ENCODE data around the gene SUSD6.

Gene SUSD6

DNA sequence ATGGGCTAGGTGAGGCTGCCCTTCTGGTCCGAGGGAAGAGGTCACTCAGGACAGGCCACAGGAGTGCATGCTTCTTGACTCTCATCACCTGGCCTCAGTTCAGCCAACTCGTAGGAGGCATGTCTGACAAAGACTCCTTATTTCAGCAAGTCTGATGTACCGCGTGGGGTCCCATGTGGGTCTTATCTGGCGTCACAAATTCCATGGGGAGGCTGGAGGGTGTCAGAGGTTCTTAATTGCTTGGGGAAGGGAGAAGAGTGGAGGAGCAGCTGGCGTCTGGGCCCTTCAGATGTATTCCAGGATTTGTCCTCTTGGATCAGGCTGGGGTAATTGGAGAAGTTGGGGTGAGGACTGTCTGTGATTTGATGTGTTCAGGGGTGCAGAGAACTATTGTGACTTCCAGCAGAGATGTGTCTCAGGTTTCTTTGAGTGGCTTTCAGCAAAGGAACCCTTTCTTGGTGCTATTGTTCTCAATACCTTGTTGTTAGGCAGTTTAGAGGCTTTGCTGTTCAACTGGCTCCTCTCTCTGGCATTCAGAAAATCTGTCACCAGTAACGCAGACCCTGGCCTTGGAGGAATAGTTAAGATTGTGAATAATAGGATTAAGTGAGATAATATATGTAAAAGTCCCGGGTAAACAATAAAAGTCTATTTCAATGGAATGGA, 60.1 kb downstream of the SUSD6 start:
- Mint-ChIP-seq H3K27ac (peak overlapping the region; percentile 88), H3K4me3 (no peak overlapping the region), H3K36me3 (peaks cover 15% of the 10 kb centered on the region), H3K9me3 (peaks cover 5% of the 10 kb centered on the region), H3K4me1 (peaks cover 81% of the 10 kb centered on the region), H3K27me3 (no peaks in the 10 kb centered on the region)
- ATAC-seq (ENCODE audit: low read depth) = no peak
- DNase-seq (ENCODE audit: low spot score in 2 of 2) = no peak

DNA sequence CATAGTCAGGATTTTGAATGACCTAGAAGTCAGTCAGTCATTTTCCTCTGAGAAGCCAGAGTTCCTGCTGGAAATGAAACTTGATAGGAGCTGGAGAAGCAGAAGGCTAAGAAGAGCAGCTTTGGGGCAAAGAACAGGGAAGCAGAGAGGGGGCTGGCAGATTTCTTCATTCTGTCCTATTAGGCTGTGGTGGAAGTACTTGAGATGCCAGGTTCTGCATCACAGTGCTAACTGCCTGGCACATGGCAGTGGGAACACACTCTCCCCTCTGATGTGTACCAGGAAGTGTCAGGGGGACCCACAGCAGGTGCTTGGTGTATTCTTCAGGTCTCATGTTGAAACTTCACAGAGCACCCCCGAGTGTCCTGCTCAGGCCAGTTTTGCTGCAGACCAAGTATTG, 61.0 kb downstream of the SUSD6 start:
- no peaks in the 10 kb centered on the region for H3K27me3 Mint-ChIP-seq
- peaks cover 80% of the 10 kb centered on the region for H3K4me1 Mint-ChIP-seq
- H3K36me3 Mint-ChIP-seq = peaks cover 16% of the 10 kb centered on the region
- peaks cover 3% of the 10 kb centered on the region for H3K9me3 Mint-ChIP-seq
- ATAC-seq (ENCODE audit: low read depth) (no peak), DNase-seq (ENCODE audit: low spot score in 2 of 2) (no peak)
- H3K27ac Mint-ChIP-seq = peak overlapping the region; percentile 88
- no peak overlapping the region for H3K4me3 Mint-ChIP-seq

DNA sequence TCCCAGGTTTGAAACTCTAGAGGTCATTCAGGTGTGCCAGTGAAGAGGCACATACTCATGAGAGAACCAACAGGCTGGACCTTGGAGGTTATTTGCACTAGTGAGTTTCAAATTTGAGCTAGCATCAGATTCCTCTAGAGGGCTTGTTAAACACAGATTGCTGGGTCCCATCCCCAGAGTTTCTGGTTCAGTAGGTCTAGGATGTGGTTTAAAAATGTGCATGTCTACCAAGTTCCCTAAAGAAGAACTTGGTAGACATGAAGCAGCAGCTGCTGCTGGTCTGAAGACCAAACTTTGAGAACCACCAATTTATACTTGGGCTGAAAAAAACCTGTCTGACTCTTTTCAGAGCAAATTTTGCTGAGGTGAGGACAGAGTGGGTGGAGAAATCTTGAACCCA, 61.7 kb downstream of the SUSD6 start:
- Mint-ChIP-seq H3K9me3 (no peaks in the 10 kb centered on the region), H3K4me1 (peaks cover 73% of the 10 kb centered on the region), H3K27ac (peak overlapping the region; percentile 88), H3K27me3 (no peaks in the 10 kb centered on the region), H3K36me3 (peaks cover 10% of the 10 kb centered on the region), H3K4me3 (peak overlapping the region; percentile 67)
- ATAC-seq (ENCODE audit: low read depth) = peak; percentile 87
- DNase-seq (ENCODE audit: low spot score in 2 of 2) = peak in 1 of 2 donors; percentile 44

DNA sequence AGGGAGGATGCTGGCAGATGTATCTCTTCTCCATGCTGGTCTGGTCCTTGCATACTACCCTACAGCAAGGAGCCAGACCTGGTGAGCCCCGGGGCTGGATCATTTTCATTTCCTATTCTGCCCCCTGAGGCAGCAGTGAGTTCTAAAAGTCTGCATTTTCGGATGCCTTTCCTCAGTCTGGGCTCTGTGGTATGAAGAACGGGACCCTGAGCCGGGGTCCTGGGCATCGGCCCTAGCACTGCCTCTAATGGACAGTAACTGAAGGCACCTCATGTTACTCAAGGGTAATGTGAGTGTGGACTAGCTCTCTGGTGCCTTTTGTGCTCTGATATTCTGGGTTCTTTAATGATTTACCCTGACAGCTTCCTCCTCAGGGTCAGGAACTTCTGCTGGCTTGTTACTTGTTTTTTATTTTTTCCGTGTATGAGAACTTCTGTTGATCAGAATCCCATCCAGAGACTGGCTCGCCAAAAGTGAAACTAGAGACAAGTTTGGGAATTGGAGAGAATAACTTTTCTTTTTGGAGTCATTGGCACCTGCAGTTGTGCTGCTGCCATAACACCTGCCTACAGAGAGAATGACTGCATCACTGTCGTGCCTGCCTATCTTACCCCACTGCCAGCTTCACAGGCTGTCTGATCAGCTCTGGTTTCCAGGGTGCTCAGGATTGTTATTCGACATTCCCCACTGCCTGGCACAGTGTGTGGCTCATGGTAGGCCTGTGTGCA, 62.3 kb downstream of the SUSD6 start:
- peak overlapping the region; percentile 88 for H3K27ac Mint-ChIP-seq
- peaks cover 9% of the 10 kb centered on the region for H3K36me3 Mint-ChIP-seq
- peak; percentile 64 for ATAC-seq (ENCODE audit: low read depth)
- peaks cover 70% of the 10 kb centered on the region for H3K4me1 Mint-ChIP-seq
- no peaks in the 10 kb centered on the region for H3K27me3 Mint-ChIP-seq
- no peaks in the 10 kb centered on the region for H3K9me3 Mint-ChIP-seq
- H3K4me3 Mint-ChIP-seq = peak overlapping the region; percentile 78
- DNase-seq (ENCODE audit: low spot score in 2 of 2) = no peak

DNA sequence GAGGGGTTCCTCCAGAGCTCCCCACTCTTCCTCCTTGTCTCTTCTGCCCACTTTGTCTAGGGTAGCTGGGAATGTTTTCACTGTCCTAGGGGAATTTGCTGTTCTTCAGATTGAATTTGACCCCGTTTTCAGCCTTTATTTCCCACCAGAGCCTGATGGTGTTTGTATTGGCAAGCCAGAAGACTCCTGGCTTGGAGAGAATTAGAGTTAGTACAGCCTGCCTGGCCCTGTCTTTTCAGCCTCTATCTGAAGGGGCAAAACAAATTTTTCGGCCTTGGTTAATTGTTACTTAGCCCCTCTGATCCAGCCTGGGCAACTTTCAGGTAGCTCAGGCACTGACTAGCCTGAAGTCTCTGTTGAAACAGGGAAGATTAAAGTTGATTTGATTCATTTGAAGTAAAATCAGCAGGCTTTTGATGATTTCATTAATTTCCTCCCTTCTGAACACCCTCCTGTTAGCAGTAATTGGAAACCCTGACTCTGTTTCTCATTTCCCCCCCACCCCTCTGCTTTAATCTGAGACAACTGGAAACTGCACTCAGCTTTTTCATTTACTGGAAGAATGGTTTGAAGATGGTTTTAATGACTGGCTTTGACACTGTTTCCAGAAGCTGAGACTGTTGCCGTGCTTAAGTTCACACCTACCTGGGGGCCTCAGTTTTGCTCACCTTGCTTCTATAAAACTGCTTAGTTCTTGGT, 63.3 kb downstream of the SUSD6 start:
- H3K4me1 Mint-ChIP-seq = peaks cover 63% of the 10 kb centered on the region
- peaks cover 9% of the 10 kb centered on the region for H3K36me3 Mint-ChIP-seq
- no peaks in the 10 kb centered on the region for H3K9me3 Mint-ChIP-seq
- no peak for DNase-seq (ENCODE audit: low spot score in 2 of 2)
- no peaks in the 10 kb centered on the region for H3K27me3 Mint-ChIP-seq
- peak overlapping the region; percentile 78 for H3K4me3 Mint-ChIP-seq
- H3K27ac Mint-ChIP-seq = peak overlapping the region; percentile 88
- ATAC-seq (ENCODE audit: low read depth) = no peak

DNA sequence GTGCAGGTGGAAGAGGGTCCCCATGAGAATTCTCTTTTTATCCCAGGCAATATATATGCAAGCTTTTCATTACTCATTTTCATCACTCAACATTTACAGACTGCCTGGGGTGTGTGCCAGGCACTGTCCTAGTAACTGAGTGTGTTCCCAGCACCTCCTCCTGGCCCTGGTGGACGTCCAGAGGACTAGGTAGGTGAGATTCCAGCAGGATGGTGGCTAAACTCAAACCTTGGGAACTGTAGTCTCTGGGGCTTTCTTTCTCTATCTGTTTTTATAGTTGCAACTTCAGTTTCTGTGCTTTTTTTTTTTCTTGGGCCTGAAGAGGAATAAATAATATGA, 63.8 kb downstream of the SUSD6 start:
- Mint-ChIP-seq H3K27ac (peak overlapping the region; percentile 88), H3K9me3 (no peaks in the 10 kb centered on the region), H3K4me3 (no peak overlapping the region), H3K27me3 (no peaks in the 10 kb centered on the region), H3K36me3 (peaks cover 9% of the 10 kb centered on the region), H3K4me1 (peaks cover 60% of the 10 kb centered on the region)
- ATAC-seq (ENCODE audit: low read depth) (no peak), DNase-seq (ENCODE audit: low spot score in 2 of 2) (no peak)

DNA sequence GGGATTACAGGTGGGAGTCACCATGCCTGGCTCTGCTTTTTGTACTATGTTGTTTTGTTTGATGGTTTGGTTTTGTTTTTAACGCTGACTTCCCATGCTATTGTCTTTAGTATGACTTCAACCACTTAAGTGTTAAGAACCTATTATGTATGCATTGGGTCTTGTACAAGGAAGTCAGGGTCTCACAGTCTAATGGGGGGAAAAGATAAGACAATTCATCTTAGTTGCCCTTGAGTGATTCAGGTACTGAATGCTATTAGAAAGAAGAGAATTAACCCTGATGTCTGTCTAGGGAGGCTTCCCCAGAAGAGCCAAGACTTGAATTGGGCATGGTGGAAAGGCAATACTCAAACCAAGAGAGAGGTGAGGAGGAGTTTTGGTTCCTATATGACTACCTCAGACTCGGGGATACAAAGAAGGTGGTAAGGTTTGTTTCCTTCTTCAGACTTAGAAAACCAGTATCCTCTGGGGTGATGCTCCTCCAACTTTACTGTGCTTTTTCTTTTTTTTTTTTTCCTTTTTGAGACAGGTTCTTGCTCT, 64.6 kb downstream of the SUSD6 start:
- Mint-ChIP-seq H3K27me3 (no peaks in the 10 kb centered on the region), H3K4me1 (peaks cover 59% of the 10 kb centered on the region), H3K9me3 (no peaks in the 10 kb centered on the region), H3K4me3 (peak overlapping the region; percentile 11), H3K27ac (peak overlapping the region; percentile 88), H3K36me3 (peaks cover 9% of the 10 kb centered on the region)
- ATAC-seq (ENCODE audit: low read depth) (no peak), DNase-seq (ENCODE audit: low spot score in 2 of 2) (no peak)

DNA sequence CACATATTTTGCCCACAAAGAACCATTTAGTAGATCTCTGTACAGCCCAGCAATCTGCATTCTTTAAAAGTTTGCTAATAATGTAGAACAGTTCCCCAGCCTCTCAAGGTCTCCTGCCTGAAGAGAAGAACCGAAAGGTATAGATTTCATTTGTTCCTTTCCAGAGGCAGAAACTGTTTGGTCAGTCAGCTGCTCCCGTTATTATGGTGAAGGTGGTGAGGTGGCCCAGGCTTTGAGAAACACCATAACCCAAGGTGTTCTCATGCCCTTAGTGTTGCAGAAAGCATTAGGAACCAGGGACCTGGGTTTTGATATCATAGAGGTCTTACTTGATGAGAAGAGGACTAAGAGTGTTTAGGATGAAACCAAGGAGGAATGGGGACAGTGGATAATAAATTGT, 65.3 kb downstream of the SUSD6 start:
- H3K27ac Mint-ChIP-seq = peak overlapping the region; percentile 88
- H3K4me3 Mint-ChIP-seq = no peak overlapping the region

DNA sequence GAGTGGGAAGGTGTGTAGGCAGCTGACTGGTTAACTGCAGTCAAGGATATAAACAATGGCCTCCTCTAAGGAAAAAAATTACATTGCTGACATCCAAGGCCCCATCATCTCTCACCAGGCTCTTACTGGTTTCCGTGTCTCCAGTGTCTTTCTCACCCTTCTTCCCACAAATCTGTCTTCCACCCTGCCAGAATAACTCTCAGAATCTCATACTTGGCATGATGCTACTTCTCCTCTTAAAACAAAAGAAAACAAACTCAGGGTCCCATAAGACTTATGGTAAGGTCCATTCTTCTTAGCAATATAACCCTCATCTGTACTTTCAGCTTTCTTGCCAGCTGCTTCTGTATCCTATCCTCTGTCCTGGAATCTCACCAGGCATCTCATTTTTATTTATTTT, 68.9 kb downstream of the SUSD6 start:
- H3K36me3 Mint-ChIP-seq = peaks cover 10% of the 10 kb centered on the region
- peaks cover 60% of the 10 kb centered on the region for H3K4me1 Mint-ChIP-seq
- H3K27me3 Mint-ChIP-seq = no peaks in the 10 kb centered on the region
- no peaks in the 10 kb centered on the region for H3K9me3 Mint-ChIP-seq
- no peak overlapping the region for H3K27ac Mint-ChIP-seq
- DNase-seq (ENCODE audit: low spot score in 2 of 2) (no peak), ATAC-seq (ENCODE audit: low read depth) (no peak)
- no peak overlapping the region for H3K4me3 Mint-ChIP-seq

More for the DNA sequence above, 65.3 kb downstream of the SUSD6 start:
- peaks cover 10% of the 10 kb centered on the region for H3K36me3 Mint-ChIP-seq
- H3K4me1 Mint-ChIP-seq = peaks cover 59% of the 10 kb centered on the region
- DNase-seq (ENCODE audit: low spot score in 2 of 2) = no peak
- no peaks in the 10 kb centered on the region for H3K27me3 Mint-ChIP-seq
- no peak for ATAC-seq (ENCODE audit: low read depth)
- H3K9me3 Mint-ChIP-seq = no peaks in the 10 kb centered on the region

DNA sequence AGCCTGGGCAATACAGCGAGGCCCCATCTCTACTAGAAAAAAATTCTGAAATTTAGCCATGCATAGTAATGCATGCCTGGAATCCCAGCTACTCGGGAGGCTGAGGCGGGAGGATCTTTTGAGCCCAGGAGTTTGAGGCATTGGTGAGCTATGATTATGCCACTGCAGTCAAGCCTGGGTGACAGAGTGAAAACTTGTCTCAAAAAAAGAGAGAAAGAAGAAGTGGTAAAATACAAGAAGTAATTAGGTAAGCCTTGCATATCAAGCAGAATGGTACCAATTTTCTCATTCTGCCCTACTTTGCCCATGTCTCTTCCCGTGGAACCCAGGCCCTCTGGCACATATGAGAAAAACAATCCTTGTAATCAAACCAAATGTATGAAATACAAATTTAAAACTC, 70.7 kb downstream of the SUSD6 start:
- no peaks in the 10 kb centered on the region for H3K9me3 Mint-ChIP-seq
- H3K4me1 Mint-ChIP-seq = peaks cover 55% of the 10 kb centered on the region
- DNase-seq (ENCODE audit: low spot score in 2 of 2) (no peak), ATAC-seq (ENCODE audit: low read depth) (peak; percentile 38)
- no peak overlapping the region for H3K4me3 Mint-ChIP-seq
- peak overlapping the region; percentile 14 for H3K27ac Mint-ChIP-seq
- no peaks in the 10 kb centered on the region for H3K27me3 Mint-ChIP-seq
- H3K36me3 Mint-ChIP-seq = peaks cover 6% of the 10 kb centered on the region

DNA sequence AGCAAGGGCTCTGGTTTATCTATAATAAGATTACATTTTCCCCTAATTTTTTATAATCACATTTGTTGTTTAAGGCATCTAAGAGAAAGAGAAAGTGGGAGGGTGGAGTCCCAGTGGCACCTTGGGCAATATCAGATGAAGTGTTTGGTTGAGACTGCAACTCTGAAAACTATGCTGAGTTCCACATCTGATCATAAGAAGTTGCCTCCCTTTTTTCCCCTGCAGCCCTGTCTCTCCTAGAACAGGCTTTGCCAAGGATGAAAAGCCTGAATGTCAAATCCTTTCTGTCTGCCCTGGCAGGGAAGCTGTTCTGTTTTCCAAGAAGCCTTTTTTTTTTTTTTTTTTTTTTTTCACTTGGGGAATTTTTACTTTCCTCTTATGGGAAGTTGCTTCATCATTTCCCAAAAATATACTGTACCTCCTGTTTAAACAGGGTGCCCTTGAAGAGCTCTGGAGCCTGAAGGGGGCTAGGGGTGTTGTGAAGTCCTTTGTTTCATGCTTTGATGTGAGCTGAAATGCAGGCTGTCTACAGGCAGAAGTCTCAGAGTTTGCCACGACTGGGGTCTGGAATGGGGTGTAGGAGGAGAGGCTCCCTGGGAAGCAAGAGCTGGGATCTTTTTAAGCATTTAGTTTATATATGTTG, 71.3 kb downstream of the SUSD6 start:
- H3K4me3 Mint-ChIP-seq = peak overlapping the region; percentile 4
- H3K27me3 Mint-ChIP-seq = no peaks in the 10 kb centered on the region
- peak; percentile 58 for ATAC-seq (ENCODE audit: low read depth)
- no peaks in the 10 kb centered on the region for H3K9me3 Mint-ChIP-seq
- peak overlapping the region; percentile 14 for H3K27ac Mint-ChIP-seq
- peaks cover 55% of the 10 kb centered on the region for H3K4me1 Mint-ChIP-seq
- peaks cover 6% of the 10 kb centered on the region for H3K36me3 Mint-ChIP-seq
- no peak for DNase-seq (ENCODE audit: low spot score in 2 of 2)

DNA sequence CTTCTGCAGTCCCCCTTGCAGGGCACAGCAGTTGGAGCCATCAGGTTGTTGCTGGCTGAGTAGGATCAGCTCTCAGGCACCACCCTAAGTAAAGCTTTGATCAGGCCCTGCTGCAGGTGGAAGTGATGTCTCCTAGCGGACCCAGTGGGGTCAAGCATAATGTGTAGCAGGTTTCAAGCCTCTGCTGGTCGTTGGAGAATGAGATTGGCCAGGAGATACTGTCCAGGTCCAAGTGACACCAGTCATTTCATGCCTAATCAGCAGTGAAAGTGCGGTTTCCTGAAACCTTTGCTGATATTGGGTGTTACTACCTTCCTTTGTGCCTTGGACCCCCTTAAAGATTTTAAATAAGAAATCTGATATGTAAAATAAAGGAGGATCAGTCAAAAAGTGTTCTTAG, 72.6 kb downstream of the SUSD6 start:
- Mint-ChIP-seq H3K4me1 (peaks cover 62% of the 10 kb centered on the region), H3K36me3 (peaks cover 7% of the 10 kb centered on the region), H3K4me3 (no peak overlapping the region), H3K27ac (no peak overlapping the region), H3K27me3 (no peaks in the 10 kb centered on the region), H3K9me3 (no peaks in the 10 kb centered on the region)
- ATAC-seq (ENCODE audit: low read depth) = peak; percentile 20
- no peak for DNase-seq (ENCODE audit: low spot score in 2 of 2)

DNA sequence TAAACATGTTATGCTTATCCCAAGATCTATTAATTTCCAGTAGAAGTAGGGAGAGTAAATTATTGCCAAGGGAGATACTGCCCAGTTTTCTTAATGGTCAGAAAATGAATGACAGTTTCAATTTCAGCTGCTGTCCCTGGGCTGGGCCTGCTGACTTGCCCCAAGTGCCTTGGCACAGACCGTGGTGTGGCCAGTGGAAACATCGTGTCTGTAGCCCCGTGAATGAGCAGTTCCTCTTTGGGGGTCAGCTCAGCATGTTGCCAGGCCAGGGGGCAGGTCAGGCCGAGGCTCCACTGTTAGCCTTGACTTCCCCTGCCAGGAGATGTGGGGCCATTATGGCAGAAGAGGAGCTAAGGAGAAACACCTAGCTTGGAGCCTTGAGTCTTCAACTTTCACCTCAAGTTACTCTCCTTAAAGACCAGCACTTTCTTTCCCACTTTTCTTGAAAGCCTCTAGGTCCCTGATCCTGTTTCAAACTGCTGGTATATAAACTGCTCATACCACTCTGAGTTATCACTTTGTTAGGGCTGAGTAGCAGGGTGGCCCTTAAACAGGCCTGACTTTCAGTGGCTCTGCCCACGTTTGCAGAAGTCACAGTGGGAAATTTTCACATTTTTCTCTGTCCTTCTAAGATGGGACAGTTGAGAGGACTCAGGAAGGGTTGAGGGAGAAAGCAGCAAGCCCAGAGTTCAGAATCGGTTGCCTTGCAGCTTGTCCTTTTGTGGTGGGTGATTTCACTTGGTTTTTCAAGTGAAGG, 73.2 kb downstream of the SUSD6 start:
- DNase-seq (ENCODE audit: low spot score in 2 of 2) (no peak), ATAC-seq (ENCODE audit: low read depth) (no peak)
- no peak overlapping the region for H3K4me3 Mint-ChIP-seq
- H3K36me3 Mint-ChIP-seq = peaks cover 8% of the 10 kb centered on the region
- H3K9me3 Mint-ChIP-seq = no peaks in the 10 kb centered on the region
- H3K27ac Mint-ChIP-seq = peak overlapping the region; percentile 45
- H3K27me3 Mint-ChIP-seq = no peaks in the 10 kb centered on the region
- H3K4me1 Mint-ChIP-seq = peaks cover 63% of the 10 kb centered on the region

All from memory B cell (primary cell).